Measurements from ENCODE around the gene SSX2.
"Not testable (repeated sequence)": the region's sequence is repeated elsewhere in the genome, so short reads cannot be mapped to it uniquely, and the experiment has no call there.

The SSX2 gene

GRCh38 chrX:52707078-52707477, at the start of gene SSX2:
Gene SSX2 (minus strand): TSS chrX:52707178. CDS start chrX:52705749, 1,429 bp downstream.
- DNase-seq (ENCODE audit: low read depth) = not testable (repeated sequence)

- not testable (repeated sequence) for DNase-seq (ENCODE audit: low read depth)
Observed at GRCh38 chrX:52750952-52751351, 44.0 kb upstream of the SSX2 start, which contains the start of gene SSX2B. Gene SSX2B (plus strand): TSS chrX:52751252. CDS start chrX:52752681, 1,429 bp downstream.

- DNase-seq (ENCODE audit: low read depth) = not testable (repeated sequence)
Observed at GRCh38 chrX:52692034-52692433, 14.9 kb downstream of the SSX2 start.

- DNase-seq (ENCODE audit: low read depth) = not testable (repeated sequence)
Observed at GRCh38 chrX:52662218-52662617, 44.8 kb downstream of the SSX2 start.

DNA sequence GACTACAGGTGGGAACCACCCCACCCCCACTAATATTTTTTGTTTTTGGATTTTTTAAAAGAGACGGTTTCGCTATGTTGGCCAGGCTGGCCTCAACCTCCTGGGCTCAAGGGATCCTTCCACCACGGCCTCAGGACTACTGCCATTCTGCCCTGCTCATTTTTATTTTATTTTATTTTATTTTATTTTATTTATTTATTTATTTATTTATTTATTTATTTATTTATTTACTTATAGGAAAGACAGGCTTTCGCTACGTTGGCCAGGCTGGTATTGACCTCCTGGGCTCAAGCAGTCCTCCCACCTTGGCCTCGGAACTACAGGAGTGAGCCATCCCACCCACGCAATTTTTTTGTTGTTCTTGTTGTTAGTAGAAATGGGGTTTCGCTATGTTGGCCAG, 51.5 kb downstream of the SSX2 start:
- not testable (repeated sequence) for DNase-seq (ENCODE audit: low read depth)

DNA sequence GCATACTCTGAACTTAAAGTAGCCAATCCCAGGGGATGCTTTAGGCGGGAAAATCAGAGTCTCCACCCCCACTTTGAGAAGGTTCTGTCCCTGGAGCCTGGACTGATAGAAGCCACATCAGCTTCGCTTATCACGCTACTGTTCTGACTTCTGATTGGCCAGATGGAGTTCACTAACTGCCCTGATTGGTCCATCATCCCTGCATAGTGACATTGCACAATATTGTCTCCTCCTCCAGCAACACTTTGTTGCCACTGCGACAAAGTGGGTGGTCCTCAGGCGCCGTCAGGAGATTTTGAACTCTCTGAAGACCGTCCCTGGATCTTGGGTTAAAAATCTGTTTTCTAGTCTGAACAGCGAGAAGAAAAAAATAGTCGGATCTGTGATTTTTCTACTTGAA, 52.2 kb downstream of the SSX2 start, which contains the start of gene SSX7:
SSX7 (minus strand) TSS at position 101 of the 400 bp plus-strand sequence. CDS start 1,428 bp downstream, outside the sequence.
- DNase-seq (ENCODE audit: low read depth) = not testable (repeated sequence)

DNA sequence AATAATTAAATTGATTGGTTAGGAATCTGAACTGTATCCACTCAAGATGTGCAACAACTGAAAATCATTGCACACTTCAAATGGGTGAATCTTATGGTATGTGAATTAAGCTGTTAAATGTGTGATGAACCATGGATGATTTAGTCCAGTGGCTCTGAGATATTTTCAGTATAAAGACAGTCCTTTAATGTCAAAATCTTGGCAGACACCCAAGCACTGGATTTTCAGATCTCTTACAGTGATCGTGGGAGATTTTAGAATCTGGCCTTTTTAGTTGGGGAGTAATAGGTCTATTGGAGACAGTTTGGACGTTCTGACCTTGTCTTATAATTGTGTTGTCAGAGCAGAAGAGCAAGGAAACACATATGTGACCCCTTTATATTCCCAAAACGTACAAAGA, 56.3 kb downstream of the SSX2 start:
- DNase-seq (ENCODE audit: low read depth) = not testable (repeated sequence)

GRCh38 chrX:52648956-52649355, 58.0 kb downstream of the SSX2 start:
- not testable (repeated sequence) for DNase-seq (ENCODE audit: low read depth)

Data from GM04503 (cell line).